ENCODE results near the gene CD302.

GRCh38 chr2:159774370-159774990 is 23.5 kb downstream of the CD302 start:
- TF ChIP-seq CTCF (IDR thresholded peaks at IDR 0.05) (no peak), POLR2A (IDR thresholded peaks at IDR 0.05) (no peak), POLR2AphosphoS5 (IDR thresholded peaks at IDR 0.05) (no peak)

Measured in suprapubic skin (tissue), 4 donors.